ENCODE results near the gene GRAMD1C.

GRCh38 chr3:113829576-113830354, 8.8 kb upstream of the GRAMD1C start:
- no peak for TF ChIP-seq EZH2 (IDR thresholded peaks at IDR 0.05; ENCODE audit: insufficient read depth, poor library complexity, severe bottlenecking)
- no peak for TF ChIP-seq EZH2phosphoT487 (IDR thresholded peaks at IDR 0.05; ENCODE audit: insufficient read depth, low read depth)

All from GM23248 (cell line).